ENCODE results near the gene MGAT5B.

- TF ChIP-seq SMC3 (conservative IDR thresholded peaks at IDR 0.05; ENCODE audit: insufficient read depth, low read depth, low read length) (no peak), CHD1 (IDR thresholded peaks at IDR 0.05; ENCODE audit: low read length) (no peak)
These were observed 35.9 kb downstream of the MGAT5B start for GRCh38 chr17:76904116-76904515.
